CD14-positive monocyte (primary cell): ENCODE data around the gene CCDC34. TPM values are rescaled to one million over a fixed set of nuclear protein-coding genes. Genes with fewer than 3 reads are reported as not detected.

ENCODE experiments used
- DNase-seq, 3 donors: peaks; one replicate each; pipeline ENCODE4 v3.0.0-alpha.2; 2011 to 2022
- H2AFZ ChIP-seq: 2 replicates; pipeline ENCODE4 v1.6.0; 2012; ENCODE audit warnings: mild to moderate bottlenecking, low read depth, low read length, inconsistent platforms; ENCODE audit not compliant: insufficient read depth, poor library complexity, severe bottlenecking
- H3K27ac ChIP-seq, 2 donors: 1 replicate in 1 of 2; 2 replicates in 1 of 2; pipeline ENCODE4 v1.5.1; 2012 to 2013; ENCODE audit warnings: low read length in 2 of 2, control low read depth in 1 of 2, inconsistent platforms in 1 of 2, low read depth in 1 of 2, mild to moderate bottlenecking in 1 of 2
- H3K27me3 ChIP-seq, 2 donors: one replicate each; pipeline versions ENCODE4 v1.6.0 to v1.6.1; 2011 to 2013; ENCODE audit warnings: low read length in 2 of 2; ENCODE audit not compliant: control insufficient read depth in 2 of 2, insufficient read depth in 2 of 2
- H3K36me3 ChIP-seq, 2 donors: replicated peaks in 1 of 2; 1 replicate in 1 of 2; 2 replicates in 1 of 2; pipeline versions ENCODE4 v1.5.1 to v1.6.1; 2012 to 2013; ENCODE audit warnings: low read length in 2 of 2, control low read depth in 1 of 2, inconsistent platforms in 1 of 2, mild to moderate bottlenecking in 1 of 2; ENCODE audit not compliant: insufficient read depth in 2 of 2, control insufficient read depth in 1 of 2
- H3K4me1 ChIP-seq, 2 donors: 1 replicate in 1 of 2; 2 replicates in 1 of 2; pipeline versions ENCODE4 v1.5.1 to v1.6.1; 2012 to 2013; ENCODE audit warnings: low read length in 2 of 2, control low read depth in 1 of 2, inconsistent platforms in 1 of 2, mild to moderate bottlenecking in 1 of 2, moderate library complexity in 1 of 2; ENCODE audit not compliant: insufficient read depth in 2 of 2, control insufficient read depth in 1 of 2
- H3K4me2 ChIP-seq: replicated peaks from 2 replicates; pipeline ENCODE3; 2012; ENCODE audit warnings: low read length, moderate library complexity, mild to moderate bottlenecking; ENCODE audit not compliant: poor library complexity, severe bottlenecking; ENCODE audit errors: extremely low read depth
- H3K4me3 ChIP-seq, 3 experiments: fragments of 200-600 bp in 1 of 3; sonication (generic) in 1 of 3; replicated peaks in 1 of 3; 1 replicate in 2 of 3; 2 replicates in 1 of 3; pipeline ENCODE4 v1.5.1; 2011 to 2013; ENCODE audit warnings: low read length in 3 of 3, mild to moderate bottlenecking in 3 of 3, control low read depth in 2 of 3, low read depth in 2 of 3, inconsistent platforms in 1 of 3, moderate library complexity in 1 of 3
- H3K79me2 ChIP-seq: 2 replicates; pipeline ENCODE4 v1.6.0; 2012; ENCODE audit warnings: mild to moderate bottlenecking, control low read depth, inconsistent platforms, low read length, moderate library complexity; ENCODE audit not compliant: insufficient read depth
- H3K9ac ChIP-seq: 2 replicates; pipeline ENCODE4 v1.6.0; 2017; ENCODE audit warnings: low read length, mild to moderate bottlenecking; ENCODE audit not compliant: insufficient read depth, poor library complexity, severe bottlenecking
- H3K9me3 ChIP-seq, 2 donors: replicated peaks in 1 of 2; 1 replicate in 1 of 2; 2 replicates in 1 of 2; pipeline versions ENCODE4 v1.5.1 to v1.6.1; 2012 to 2013; ENCODE audit warnings: low read length in 2 of 2, control low read depth in 1 of 2; ENCODE audit not compliant: control insufficient read depth in 1 of 2, insufficient read depth in 1 of 2
- H4K20me1 ChIP-seq: 2 replicates; pipeline ENCODE4 v1.6.0; 2012; ENCODE audit warnings: mild to moderate bottlenecking, low read length, control low read depth, moderate library complexity; ENCODE audit not compliant: insufficient read depth
- H3K27ac Mint-ChIP-seq, 7 donors: one replicate each; pipeline ENCODE4 v1.8.0; 2020; ENCODE audit warnings: mild to moderate bottlenecking in 7 of 7, mixed read lengths in 7 of 7, moderate library complexity in 6 of 7, inconsistent platforms in 2 of 7
- H3K27me3 Mint-ChIP-seq, 3 donors: one replicate each; pipeline ENCODE4 v1.8.0; 2021 to 2022; ENCODE audit warnings: low read depth in 3 of 3, mild to moderate bottlenecking in 3 of 3, mixed read lengths in 3 of 3, moderate library complexity in 3 of 3, inconsistent platforms in 1 of 3
- H3K36me3 Mint-ChIP-seq, 2 donors: one replicate each; pipeline ENCODE4 v1.8.0; 2020; ENCODE audit warnings: mixed read lengths in 2 of 2, inconsistent platforms in 1 of 2, mild to moderate bottlenecking in 1 of 2
- H3K4me1 Mint-ChIP-seq: one replicate; pipeline ENCODE4 v1.8.0; 2020; ENCODE audit warnings: mild to moderate bottlenecking, mixed read lengths
- H3K4me3 Mint-ChIP-seq, 2 donors: one replicate each; pipeline ENCODE4 v1.8.0; 2020; ENCODE audit warnings: mild to moderate bottlenecking in 2 of 2, mixed read lengths in 2 of 2, moderate library complexity in 1 of 2
- H3K9me3 Mint-ChIP-seq, 7 donors: one replicate each; pipeline ENCODE4 v1.8.0; 2020 to 2022; ENCODE audit warnings: mixed read lengths in 7 of 7, mild to moderate bottlenecking in 6 of 7, moderate library complexity in 6 of 7, inconsistent platforms in 2 of 7
- CTCF ChIP-seq: fragments of 200-600 bp; IDR thresholded peaks from one replicate; pipeline ENCODE4 v1.8.0; 2022; ENCODE audit warnings: antibody characterized with exemption, mild to moderate bottlenecking
- WGBS: methylation state at CpG from one replicate; pipeline ENCODE4 v1.1.5; 2013; ENCODE audit warnings: missing lambda C conversion rate; ENCODE audit not compliant: insufficient coverage; 5-methylcytosine and 5-hydroxymethylcytosine counted together
- intact Hi-C, 2 donors: fragments of 100-400 bp; cut with micrococcal nuclease; formaldehyde crosslinking; loops; one replicate each; pipeline versions ENCODE4 v1.15.0 to v1.15.1; 2023
- polyA plus RNA-seq, 3 donors: library from polyadenylated mRNA; depleted of rRNA in 1 of 3; unstranded in 2 of 3; stranded (reverse) in 1 of 3; fragments of 300-500 nt in 2 of 3; fragments of >200 nt in 1 of 3; fragmentation: Illumina TruSeq in 2 of 3; gene quantifications; 1 replicate in 2 of 3; 2 replicates in 1 of 3; pipeline ENCODE4 v1.2.3, GENCODE V29; 2012 to 2021

CCDC34 gene
- polyA plus RNA-seq, 3 donors: 0.08 to 0.11 (median 0.11) TPM

- no CpG with 5 or more reads among the region's 3 CpGs for WGBS
- Histone ChIP-seq H3K27me3 (no peaks in the 10 kb centered on the region), H2AFZ (no peak overlapping the region), H4K20me1 (no peaks in the 10 kb centered on the region), H3K79me2 (no peaks in the 10 kb centered on the region), H3K9ac (no peak overlapping the region), H3K4me3 (no peak overlapping the region), H3K4me2 (no peak overlapping the region), H3K9me3 (no peaks in the 10 kb centered on the region), H3K36me3 (no peaks in the 10 kb centered on the region), H3K27ac (no peak overlapping the region), H3K4me1 (no peaks in the 10 kb centered on the region)
- Mint-ChIP-seq H3K36me3 (no peaks in the 10 kb centered on the region), H3K27me3 (peaks cover 0 to 2% (median 0%) of the 10 kb centered on the region in 3 donors), H3K27ac (no peak overlapping the region), H3K4me3 (no peak overlapping the region), H3K9me3 (peaks cover 0 to 3% (median 1%) of the 10 kb centered on the region in 7 donors), H3K4me1 (no peaks in the 10 kb centered on the region)
- DNase-seq: no peak
- TF ChIP-seq CTCF: no peak
- intact Hi-C loops: no loop called here
These were observed 35.4 kb upstream of the CCDC34 start for GRCh38 chr11:27398400-27398770.

GRCh38 chr11:27397624-27398399 is 34.8 kb upstream of the CCDC34 start:
- Mint-ChIP-seq H3K9me3 (peaks cover 0 to 3% (median 1%) of the 10 kb centered on the region in 7 donors), H3K27me3 (peaks cover 0 to 2% (median 0%) of the 10 kb centered on the region in 3 donors), H3K27ac (no peak overlapping the region), H3K4me1 (no peaks in the 10 kb centered on the region), H3K36me3 (no peaks in the 10 kb centered on the region), H3K4me3 (no peak overlapping the region)
- no peak overlapping the region for H3K9ac ChIP-seq
- no peak for DNase-seq
- H3K27me3 ChIP-seq: no peaks in the 10 kb centered on the region
- no peak overlapping the region for H3K4me3 ChIP-seq
- TF ChIP-seq CTCF: no peak
- no peak overlapping the region for H2AFZ ChIP-seq
- H3K9me3 ChIP-seq: no peaks in the 10 kb centered on the region
- no peaks in the 10 kb centered on the region for H3K36me3 ChIP-seq
- intact Hi-C loops: no loop called here
- H3K4me2 ChIP-seq: no peak overlapping the region
- no peaks in the 10 kb centered on the region for H3K79me2 ChIP-seq
- no peaks in the 10 kb centered on the region for H4K20me1 ChIP-seq
- no peak overlapping the region for H3K27ac ChIP-seq
- WGBS: 86% methylated on average over 1 of the region's 9 CpGs
- no peaks in the 10 kb centered on the region for H3K4me1 ChIP-seq
